Neural cell (in vitro differentiated cells): ENCODE results near the gene RAF1. TPM values are rescaled to one million over a fixed set of nuclear protein-coding genes. Genes with fewer than 3 reads are reported as not detected.

Experiments
- H2AFZ ChIP-seq: fragments of 200-600, 300-800 bp; sonication (generic), shearing (Covaris generic); 2 replicates; pipeline ENCODE4 v1.6.0; 2014; ENCODE audit warnings: low read depth, mild to moderate bottlenecking, antibody characterized with exemption, low read length, moderate library complexity
- H3F3A ChIP-seq: fragments of 200-600 bp; shearing (Covaris generic); 2 replicates; pipeline ENCODE4 v1.6.1; 2016; ENCODE audit warnings: mild to moderate bottlenecking, moderate library complexity, mixed read lengths, antibody characterized with exemption, low read length; ENCODE audit not compliant: insufficient read depth, poor library complexity, severe bottlenecking
- H3K27ac ChIP-seq: fragments of 200-600, 300-800 bp; sonication (generic), shearing (Covaris generic); 2 replicates; pipeline ENCODE4 v1.5.1; 2014; ENCODE audit warnings: mild to moderate bottlenecking, low read length, moderate library complexity
- H3K27me3 ChIP-seq: fragments of 300-800, 200-600 bp; sonication (generic), shearing (Covaris generic); 2 replicates; pipeline ENCODE4 v1.6.0; 2014; ENCODE audit warnings: mild to moderate bottlenecking, low read depth, low read length, moderate library complexity; ENCODE audit not compliant: insufficient read depth
- H3K36me3 ChIP-seq: fragments of 300-800, 200-600 bp; sonication (generic), shearing (Covaris generic); 2 replicates; pipeline ENCODE4 v1.5.1; 2014; ENCODE audit warnings: mild to moderate bottlenecking, antibody characterized with exemption, low read length, moderate library complexity; ENCODE audit not compliant: insufficient read depth
- H3K4me2 ChIP-seq: fragments of 300-800, 200-600 bp; sonication (generic), shearing (Covaris generic); 2 replicates; pipeline ENCODE4 v1.6.0; 2014; ENCODE audit warnings: mild to moderate bottlenecking, low read length
- H3K4me3 ChIP-seq: fragments of 300-800, 200-600 bp; sonication (generic), shearing (Covaris generic); 2 replicates; pipeline ENCODE4 v1.5.1; 2014; ENCODE audit warnings: mild to moderate bottlenecking, low read length, moderate library complexity
- H3K79me2 ChIP-seq: fragments of 200-600 bp; shearing (Covaris generic); replicated peaks from 2 replicates; pipeline ENCODE4 v1.6.0; 2014; ENCODE audit warnings: mild to moderate bottlenecking, low read length, moderate library complexity; ENCODE audit not compliant: insufficient read depth
- H3K9ac ChIP-seq: fragments of 300-800, 200-600 bp; sonication (generic), shearing (Covaris generic); 2 replicates; pipeline ENCODE4 v1.6.1; 2016; ENCODE audit warnings: mild to moderate bottlenecking, low read length, mixed read lengths
- H3K9me2 ChIP-seq: fragments of 200-600 bp; shearing (Covaris generic); 2 replicates; pipeline ENCODE4 v1.6.1; 2016; ENCODE audit warnings: mild to moderate bottlenecking, low read length, mixed read lengths; ENCODE audit not compliant: insufficient read depth
- H3K9me3 ChIP-seq: fragments of 200-600, 300-800 bp; sonication (generic), shearing (Covaris generic); 2 replicates; pipeline ENCODE4 v1.6.1; 2016; ENCODE audit warnings: mild to moderate bottlenecking, mixed run types, low read length, moderate library complexity, mixed read lengths
- H4K20me1 ChIP-seq: fragments of 200-600 bp; shearing (Covaris generic); 2 replicates; pipeline ENCODE4 v1.6.1; 2016; ENCODE audit warnings: mild to moderate bottlenecking, mixed run types; ENCODE audit not compliant: insufficient read depth
- EP300 ChIP-seq: fragments of 450-650 bp; conservative IDR thresholded peaks from 2 replicates; pipeline ENCODE4 v1.6.1; 2014; ENCODE audit warnings: antibody characterized with exemption, mild to moderate bottlenecking, moderate library complexity; ENCODE audit not compliant: poor library complexity, severe bottlenecking
- EZH2 ChIP-seq: fragments of 200-600, 300-800 bp; shearing (Covaris generic), sonication (generic); IDR thresholded peaks from 2 replicates; pipeline ENCODE4 v1.6.1; 2014; ENCODE audit warnings: antibody characterized with exemption, low read length, borderline replicate concordance, mild to moderate bottlenecking; ENCODE audit not compliant: insufficient read depth, poor library complexity, severe bottlenecking
- MXI1 ChIP-seq: fragments of 450-650 bp; conservative IDR thresholded peaks from 2 replicates; pipeline ENCODE4 v1.6.1; 2014; ENCODE audit warnings: antibody characterized with exemption, mild to moderate bottlenecking; ENCODE audit not compliant: poor library complexity, severe bottlenecking
- POLR2AphosphoS5 ChIP-seq: IDR thresholded peaks from 2 replicates; pipeline ENCODE4 v1.6.1; 2012
- RAD21 ChIP-seq: fragments of 450-650 bp; conservative IDR thresholded peaks from 2 replicates; pipeline ENCODE4 v1.6.1; 2014; ENCODE audit warnings: antibody characterized with exemption, mild to moderate bottlenecking, moderate library complexity
- SMC3 ChIP-seq: fragments of 450-650 bp; conservative IDR thresholded peaks from 2 replicates; pipeline ENCODE4 v1.6.1; 2014; ENCODE audit warnings: antibody characterized with exemption, mild to moderate bottlenecking, moderate library complexity; ENCODE audit not compliant: poor library complexity
- TAF1 ChIP-seq: IDR thresholded peaks from 2 replicates; pipeline ENCODE4 v1.6.1; 2012; ENCODE audit warnings: low read depth
- polyA plus RNA-seq: library from polyadenylated mRNA; depleted of rRNA; stranded (reverse); fragments of >200 nt; gene quantifications from 2 replicates; pipeline ENCODE4 v1.2.3, GENCODE V29; 2014
- TF ChIP-seq, protein P1 (sequence below): IDR thresholded peaks from 2 replicates; pipeline ENCODE4 v1.6.1; 2012; ENCODE audit warnings: borderline replicate concordance
- TF ChIP-seq, protein P2 (sequence below): fragments of 450-650 bp; IDR thresholded peaks from 2 replicates; pipeline ENCODE4 v1.5.1; 2014; ENCODE audit warnings: antibody characterized with exemption, mild to moderate bottlenecking, moderate library complexity; ENCODE audit not compliant: poor library complexity, severe bottlenecking

RAF1 gene
- polyA plus RNA-seq, 1 donor from 2014 or later, result 215 TPM

GRCh38 chr3:12579905-12580304, 84.0 kb downstream of the RAF1 start:
- H2AFZ ChIP-seq, result no peak overlapping the region
- H3K27me3 ChIP-seq, result no peaks in the 10 kb centered on the region
- H3K36me3 ChIP-seq, result peaks cover 13% of the 10 kb centered on the region
- no peaks in the 10 kb centered on the region for H3F3A ChIP-seq
- no peaks in the 10 kb centered on the region for H3K9me3 ChIP-seq
- no peaks in the 10 kb centered on the region for H3K9me2 ChIP-seq
- no peak overlapping the region for H3K27ac ChIP-seq
- no peaks in the 10 kb centered on the region for H3K79me2 ChIP-seq
- no peak overlapping the region for H3K9ac ChIP-seq
- no peak for TF ChIP-seq POLR2AphosphoS5
- no peak overlapping the region for H3K4me3 ChIP-seq
- H3K4me2 ChIP-seq, result no peak overlapping the region
- H4K20me1 ChIP-seq, result no peaks in the 10 kb centered on the region

- no peaks in the 10 kb centered on the region for H3K27me3 ChIP-seq
- no peaks in the 10 kb centered on the region for H3K9me2 ChIP-seq
- peaks cover 13% of the 10 kb centered on the region for H3K36me3 ChIP-seq
- no peaks in the 10 kb centered on the region for H3K9me3 ChIP-seq
- TF ChIP-seq POLR2AphosphoS5 (no peak), EP300 (no peak), MXI1 (no peak), EZH2 (no peak)
- TF ChIP-seq, protein P1, sequence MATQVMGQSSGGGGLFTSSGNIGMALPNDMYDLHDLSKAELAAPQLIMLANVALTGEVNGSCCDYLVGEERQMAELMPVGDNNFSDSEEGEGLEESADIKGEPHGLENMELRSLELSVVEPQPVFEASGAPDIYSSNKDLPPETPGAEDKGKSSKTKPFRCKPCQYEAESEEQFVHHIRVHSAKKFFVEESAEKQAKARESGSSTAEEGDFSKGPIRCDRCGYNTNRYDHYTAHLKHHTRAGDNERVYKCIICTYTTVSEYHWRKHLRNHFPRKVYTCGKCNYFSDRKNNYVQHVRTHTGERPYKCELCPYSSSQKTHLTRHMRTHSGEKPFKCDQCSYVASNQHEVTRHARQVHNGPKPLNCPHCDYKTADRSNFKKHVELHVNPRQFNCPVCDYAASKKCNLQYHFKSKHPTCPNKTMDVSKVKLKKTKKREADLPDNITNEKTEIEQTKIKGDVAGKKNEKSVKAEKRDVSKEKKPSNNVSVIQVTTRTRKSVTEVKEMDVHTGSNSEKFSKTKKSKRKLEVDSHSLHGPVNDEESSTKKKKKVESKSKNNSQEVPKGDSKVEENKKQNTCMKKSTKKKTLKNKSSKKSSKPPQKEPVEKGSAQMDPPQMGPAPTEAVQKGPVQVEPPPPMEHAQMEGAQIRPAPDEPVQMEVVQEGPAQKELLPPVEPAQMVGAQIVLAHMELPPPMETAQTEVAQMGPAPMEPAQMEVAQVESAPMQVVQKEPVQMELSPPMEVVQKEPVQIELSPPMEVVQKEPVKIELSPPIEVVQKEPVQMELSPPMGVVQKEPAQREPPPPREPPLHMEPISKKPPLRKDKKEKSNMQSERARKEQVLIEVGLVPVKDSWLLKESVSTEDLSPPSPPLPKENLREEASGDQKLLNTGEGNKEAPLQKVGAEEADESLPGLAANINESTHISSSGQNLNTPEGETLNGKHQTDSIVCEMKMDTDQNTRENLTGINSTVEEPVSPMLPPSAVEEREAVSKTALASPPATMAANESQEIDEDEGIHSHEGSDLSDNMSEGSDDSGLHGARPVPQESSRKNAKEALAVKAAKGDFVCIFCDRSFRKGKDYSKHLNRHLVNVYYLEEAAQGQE, result no peak
- no peaks in the 10 kb centered on the region for H3K79me2 ChIP-seq
- H4K20me1 ChIP-seq, result no peaks in the 10 kb centered on the region
- no peak overlapping the region for H3K4me2 ChIP-seq
- H3F3A ChIP-seq, result no peaks in the 10 kb centered on the region
- H2AFZ ChIP-seq, result no peak overlapping the region
- no peak overlapping the region for H3K27ac ChIP-seq
- no peak overlapping the region for H3K9ac ChIP-seq
- H3K4me3 ChIP-seq, result no peak overlapping the region
These were observed 84.5 kb downstream of the RAF1 start for GRCh38 chr3:12579456-12579855.

GRCh38 chr3:12578742-12579141, 85.2 kb downstream of the RAF1 start:
- no peak overlapping the region for H3K27ac ChIP-seq
- H3K4me2 ChIP-seq, result no peak overlapping the region
- no peak overlapping the region for H3K4me3 ChIP-seq
- no peak overlapping the region for H3K9ac ChIP-seq
- H3K9me2 ChIP-seq, result no peaks in the 10 kb centered on the region
- no peaks in the 10 kb centered on the region for H3K27me3 ChIP-seq
- H3K9me3 ChIP-seq, result no peaks in the 10 kb centered on the region
- no peaks in the 10 kb centered on the region for H3K79me2 ChIP-seq
- no peak for TF ChIP-seq RAD21
- TF ChIP-seq, protein P1, result no peak
- no peak for TF ChIP-seq TAF1
- TF ChIP-seq SMC3, result no peak
- TF ChIP-seq MXI1, result no peak
- no peak for TF ChIP-seq POLR2AphosphoS5
- TF ChIP-seq, protein P2, sequence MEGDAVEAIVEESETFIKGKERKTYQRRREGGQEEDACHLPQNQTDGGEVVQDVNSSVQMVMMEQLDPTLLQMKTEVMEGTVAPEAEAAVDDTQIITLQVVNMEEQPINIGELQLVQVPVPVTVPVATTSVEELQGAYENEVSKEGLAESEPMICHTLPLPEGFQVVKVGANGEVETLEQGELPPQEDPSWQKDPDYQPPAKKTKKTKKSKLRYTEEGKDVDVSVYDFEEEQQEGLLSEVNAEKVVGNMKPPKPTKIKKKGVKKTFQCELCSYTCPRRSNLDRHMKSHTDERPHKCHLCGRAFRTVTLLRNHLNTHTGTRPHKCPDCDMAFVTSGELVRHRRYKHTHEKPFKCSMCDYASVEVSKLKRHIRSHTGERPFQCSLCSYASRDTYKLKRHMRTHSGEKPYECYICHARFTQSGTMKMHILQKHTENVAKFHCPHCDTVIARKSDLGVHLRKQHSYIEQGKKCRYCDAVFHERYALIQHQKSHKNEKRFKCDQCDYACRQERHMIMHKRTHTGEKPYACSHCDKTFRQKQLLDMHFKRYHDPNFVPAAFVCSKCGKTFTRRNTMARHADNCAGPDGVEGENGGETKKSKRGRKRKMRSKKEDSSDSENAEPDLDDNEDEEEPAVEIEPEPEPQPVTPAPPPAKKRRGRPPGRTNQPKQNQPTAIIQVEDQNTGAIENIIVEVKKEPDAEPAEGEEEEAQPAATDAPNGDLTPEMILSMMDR, result no peak
- TF ChIP-seq EP300, result no peak
- no peak for TF ChIP-seq EZH2
- H3K36me3 ChIP-seq, result peaks cover 8% of the 10 kb centered on the region
- no peaks in the 10 kb centered on the region for H4K20me1 ChIP-seq
- H3F3A ChIP-seq, result no peaks in the 10 kb centered on the region
- H2AFZ ChIP-seq, result no peak overlapping the region
